HG02763 (cell line): ENCODE results near the gene BBS12.

Source experiments
- ATAC-seq: cut with Tn5 transposase; IDR thresholded peaks from one replicate; pipeline ENCODE4 v1.9.1; 2021; ENCODE audit warnings: mild to moderate bottlenecking, moderate library complexity; ENCODE audit not compliant: unreplicated experiment

BBS12 gene

DNA sequence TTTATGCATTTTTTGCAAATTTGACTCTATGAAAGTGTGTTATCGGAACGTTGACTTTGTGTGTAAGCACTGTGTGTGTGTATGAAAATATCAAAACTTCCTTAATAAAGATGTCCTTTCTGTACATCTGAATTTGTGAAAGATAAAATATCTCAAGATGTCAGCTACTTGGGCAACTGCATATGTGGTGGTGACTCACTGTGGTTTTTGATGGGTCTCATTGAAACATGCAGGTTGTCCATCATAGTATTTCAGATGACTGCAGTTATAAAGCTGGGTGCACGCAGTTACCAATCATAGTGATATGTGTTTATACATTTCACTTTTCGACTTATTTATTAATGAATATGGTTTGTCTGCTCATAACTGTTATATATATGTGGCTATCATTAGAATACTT lies 19.7 kb upstream of the BBS12 start:
- ATAC-seq, result no peak

DNA sequence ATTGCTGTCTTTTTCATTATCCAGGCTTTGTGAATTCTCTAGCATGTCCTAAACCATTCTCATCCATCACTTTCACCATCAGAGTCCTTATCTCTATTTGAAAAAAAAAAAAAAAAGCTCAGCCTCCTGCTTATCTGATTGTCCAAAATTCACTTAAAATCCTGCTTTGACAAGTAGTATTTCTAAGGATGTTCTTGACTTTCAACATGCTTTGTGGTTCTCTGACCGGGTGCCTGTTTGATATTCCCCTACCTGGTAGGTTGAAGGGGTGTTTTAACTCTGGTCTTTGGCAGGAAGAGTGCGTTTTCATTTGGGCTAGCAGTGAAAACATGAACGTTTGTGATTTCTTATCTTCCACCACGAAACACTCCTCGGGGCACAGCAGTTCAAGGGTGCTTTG lies 17.3 kb upstream of the BBS12 start:
- no peak for ATAC-seq

DNA sequence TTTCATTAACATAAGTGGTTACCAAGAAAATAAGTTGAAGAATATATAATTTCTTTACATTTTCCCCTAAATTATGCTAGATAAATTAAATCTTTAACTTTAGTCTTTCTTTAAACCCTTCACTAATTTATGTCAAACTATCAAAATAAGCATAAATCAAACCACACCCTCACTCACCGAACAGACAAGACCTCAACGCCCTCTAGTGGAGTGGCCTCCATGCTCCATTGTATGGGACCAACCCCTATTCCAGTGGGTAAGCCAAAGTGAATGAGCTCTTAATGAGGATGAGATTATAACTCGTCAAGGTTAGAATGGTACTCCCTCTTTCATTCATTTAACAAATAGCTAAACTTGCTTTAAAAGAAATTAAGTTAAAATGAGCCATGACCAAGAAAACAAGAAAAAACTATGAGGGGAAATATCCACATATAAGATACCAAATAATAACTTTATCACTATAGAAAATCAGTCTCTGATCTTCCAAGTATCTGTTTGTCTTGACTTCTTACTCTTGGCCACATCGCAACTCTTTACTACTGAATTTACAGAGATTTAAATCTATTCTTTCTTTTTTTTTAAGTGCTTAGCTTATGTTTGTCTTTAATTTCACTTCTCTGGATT lies 15.6 kb upstream of the BBS12 start:
- no peak for ATAC-seq

DNA sequence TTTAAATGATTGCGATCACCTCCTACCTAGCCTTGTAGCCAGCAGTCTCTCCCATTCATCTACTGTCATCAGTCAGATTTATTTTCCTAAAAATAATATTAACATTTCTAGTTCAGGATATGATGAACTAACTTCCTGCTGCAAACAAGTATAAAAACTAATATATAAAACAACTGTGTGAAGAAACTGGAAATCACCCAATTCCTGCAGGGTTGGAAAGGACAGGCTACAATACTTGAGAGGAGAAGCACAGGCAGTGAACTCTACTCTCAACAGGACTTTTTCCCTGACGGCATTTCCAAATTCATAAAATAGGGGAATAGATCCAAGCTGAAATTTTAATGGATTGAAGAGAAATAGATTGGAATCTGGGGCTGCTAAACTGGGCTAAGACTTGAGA lies 14.2 kb upstream of the BBS12 start:
- ATAC-seq, result no peak

DNA sequence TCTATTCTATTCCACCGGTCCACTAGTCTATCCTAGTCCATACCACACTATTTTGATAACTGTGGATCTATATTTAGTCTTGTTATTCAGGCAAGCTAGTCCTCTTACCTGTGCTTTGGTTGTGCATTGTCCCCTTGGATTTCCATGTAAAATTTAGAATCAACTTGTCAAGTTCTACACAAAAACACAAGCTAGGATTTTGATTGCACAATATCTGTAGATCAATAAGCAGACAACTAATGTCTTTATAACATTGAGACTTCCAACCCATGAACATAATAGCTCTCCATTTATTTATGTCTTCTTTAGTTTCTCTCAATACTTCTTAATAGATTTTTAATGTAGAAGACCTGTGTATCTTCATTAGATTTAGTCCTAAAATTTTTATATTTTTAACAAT lies 10.2 kb upstream of the BBS12 start:
- ATAC-seq, result no peak

DNA sequence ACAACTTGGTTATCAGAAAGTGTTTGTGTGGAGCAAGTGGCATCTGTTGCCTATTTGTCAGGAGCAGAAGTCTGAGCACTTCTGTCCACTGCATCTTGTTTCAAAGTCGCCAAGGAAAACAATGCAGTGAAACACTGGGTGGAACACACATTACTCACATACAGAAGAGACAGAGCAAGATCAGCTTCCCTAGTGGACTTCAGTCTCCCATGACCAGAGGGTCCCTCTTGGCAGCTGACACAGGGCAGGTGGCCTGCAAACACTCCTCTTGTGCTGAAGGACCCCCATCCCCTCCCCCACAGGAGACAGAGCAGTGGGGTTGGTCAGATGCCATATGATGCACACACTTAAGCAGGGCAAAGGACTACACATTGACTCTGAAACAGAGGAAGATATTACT lies 3.6 kb upstream of the BBS12 start:
- no peak for ATAC-seq

DNA sequence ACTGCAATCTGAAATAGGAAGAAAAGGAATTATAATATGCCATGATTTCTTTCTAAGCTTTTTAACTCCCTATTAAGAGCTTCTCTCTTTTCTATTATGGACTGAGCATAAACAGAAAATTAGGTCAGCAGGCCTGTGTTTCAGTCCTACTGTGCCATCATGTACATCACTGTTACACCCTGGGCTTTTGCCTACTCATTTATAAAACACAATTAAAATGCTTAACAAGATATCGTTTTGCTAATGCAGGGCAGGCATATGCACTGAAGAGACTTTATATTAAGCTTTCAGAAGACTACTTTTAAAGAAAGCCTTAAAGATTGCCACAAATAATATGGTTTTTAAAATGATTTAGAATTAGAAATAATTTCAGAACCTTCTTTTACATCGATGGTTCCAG lies 828 bp upstream of the BBS12 start:
- ATAC-seq, result no peak

DNA sequence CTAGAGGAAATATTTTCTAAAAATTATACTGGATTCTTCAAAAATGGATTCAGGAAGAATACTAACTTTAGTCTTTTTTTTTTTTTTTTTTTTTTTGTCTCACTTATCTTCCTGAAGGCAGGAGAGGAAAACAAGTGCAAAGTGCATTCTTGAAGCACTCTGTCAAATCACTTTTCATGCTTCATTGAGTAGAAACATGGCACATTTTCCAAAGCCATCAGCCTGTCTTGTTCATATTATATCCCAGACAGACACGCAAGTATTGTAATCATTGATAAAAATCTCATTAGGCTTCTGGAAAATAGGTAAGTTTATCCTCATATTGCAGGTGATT lies 1.2 kb downstream of the BBS12 start:
- ATAC-seq, result no peak

DNA sequence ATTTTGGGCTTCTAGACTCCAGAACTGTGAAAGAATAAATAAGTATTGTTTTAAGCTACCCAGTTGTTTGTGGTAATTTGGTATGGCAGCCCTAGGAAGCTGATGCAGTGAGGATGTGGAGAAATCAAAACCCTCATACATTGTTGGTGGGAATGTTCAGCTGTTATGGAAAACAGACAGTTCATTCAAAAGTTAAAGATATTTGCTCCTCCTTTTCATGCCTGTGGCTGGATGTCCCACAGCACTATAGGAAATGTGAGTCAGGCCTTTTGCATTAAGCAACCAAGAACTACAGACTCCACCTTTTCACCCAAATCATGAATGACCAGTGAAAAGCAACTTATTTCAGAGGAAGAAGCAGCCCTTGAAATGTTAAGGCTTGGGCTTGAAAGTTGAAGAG lies 6.7 kb downstream of the BBS12 start:
- no peak for ATAC-seq

DNA sequence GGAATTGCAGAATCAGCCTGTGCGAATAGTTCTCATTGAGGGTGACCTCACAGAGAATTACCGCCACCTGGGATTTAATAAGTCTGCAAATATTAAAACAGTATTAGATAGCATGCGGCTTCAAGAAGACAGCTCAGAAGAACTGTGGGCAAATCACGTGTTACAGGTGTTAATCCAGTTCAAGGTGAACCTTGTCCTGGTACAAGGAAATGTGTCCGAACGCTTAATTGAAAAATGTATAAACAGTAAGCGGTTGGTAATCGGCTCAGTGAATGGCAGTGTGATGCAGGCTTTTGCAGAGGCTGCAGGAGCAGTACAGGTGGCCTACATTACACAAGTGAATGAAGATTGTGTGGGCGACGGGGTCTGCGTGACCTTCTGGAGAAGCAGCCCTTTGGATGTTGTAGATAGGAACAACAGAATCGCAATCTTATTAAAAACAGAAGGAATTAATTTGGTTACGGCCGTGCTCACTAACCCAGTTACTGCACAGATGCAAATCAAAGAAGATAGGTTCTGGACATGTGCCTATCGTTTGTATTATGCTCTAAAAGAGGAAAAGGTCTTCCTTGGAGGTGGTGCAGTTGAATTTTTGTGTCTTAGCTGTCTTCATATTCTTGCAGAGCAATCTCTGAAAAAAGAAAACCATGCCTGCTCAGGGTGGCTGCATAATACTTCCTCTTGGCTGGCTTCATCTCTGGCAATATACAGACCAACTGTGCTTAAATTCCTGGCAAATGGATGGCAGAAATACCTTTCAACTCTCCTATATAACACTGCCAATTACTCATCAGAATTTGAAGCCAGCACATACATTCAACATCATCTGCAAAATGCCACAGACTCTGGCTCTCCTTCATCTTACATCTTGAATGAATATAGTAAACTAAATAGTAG lies 10.7 kb downstream of the BBS12 start:
- no peak for ATAC-seq

DNA sequence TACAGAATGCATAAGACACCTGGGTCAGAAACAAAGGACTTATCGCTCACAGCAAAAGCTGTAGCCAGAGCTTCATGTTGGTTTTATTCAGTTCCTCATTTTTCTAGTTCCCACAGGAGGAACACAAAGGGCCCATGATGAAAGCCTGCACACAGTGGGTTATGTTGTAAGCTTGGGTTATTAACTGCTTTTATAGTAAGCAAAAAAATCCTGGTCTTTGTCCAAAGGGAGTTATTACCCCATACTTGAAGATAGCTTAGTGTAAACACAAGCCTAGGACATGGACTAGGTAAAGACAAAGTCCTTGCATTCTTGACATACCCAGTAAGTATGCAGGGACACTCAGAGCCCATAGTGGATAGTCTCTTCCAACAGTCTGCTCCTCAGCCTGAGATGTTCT lies 11.7 kb downstream of the BBS12 start:
- no peak for ATAC-seq

DNA sequence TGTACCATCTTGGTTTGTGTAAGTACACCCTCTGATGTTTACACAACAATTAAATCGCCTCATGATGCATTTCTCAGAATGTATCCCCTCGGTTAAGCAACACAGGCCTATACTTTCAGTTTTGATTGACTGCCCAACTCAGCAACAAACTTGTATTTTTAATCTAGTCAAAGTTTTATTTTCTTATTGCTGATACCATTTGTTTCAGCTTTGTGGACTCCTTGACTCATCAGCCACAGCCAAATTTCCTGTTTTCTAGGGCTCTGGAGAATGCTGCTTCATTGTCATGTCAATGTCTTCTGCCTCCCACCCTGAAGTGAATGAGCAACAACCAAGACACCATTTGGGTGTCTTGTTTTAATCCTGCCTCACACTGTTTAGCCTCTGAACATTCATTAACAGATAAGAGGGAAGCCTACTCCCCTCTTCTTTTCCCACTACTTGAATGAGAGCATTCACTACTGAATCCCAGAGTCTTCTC lies 14.0 kb downstream of the BBS12 start:
- no peak for ATAC-seq

DNA sequence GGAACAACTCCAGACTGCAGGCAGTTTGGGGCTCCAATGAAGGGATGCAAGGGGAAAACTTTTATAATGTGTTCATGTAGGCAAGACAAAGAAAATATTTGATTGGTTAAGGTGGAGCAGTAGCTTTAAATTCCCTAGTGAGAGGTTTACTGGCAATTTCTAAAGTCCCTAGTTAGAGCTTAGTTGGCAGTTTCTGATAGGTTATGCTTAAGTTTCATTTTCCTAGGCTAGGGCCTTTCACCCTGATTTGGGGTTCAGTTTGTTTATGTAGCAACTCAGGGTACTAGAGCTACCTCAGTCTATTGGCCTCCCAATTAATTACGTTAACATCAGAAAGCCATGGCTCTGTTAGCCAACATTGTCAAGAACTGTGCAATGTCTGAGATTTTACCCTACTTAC lies 14.6 kb downstream of the BBS12 start:
- no peak for ATAC-seq

DNA sequence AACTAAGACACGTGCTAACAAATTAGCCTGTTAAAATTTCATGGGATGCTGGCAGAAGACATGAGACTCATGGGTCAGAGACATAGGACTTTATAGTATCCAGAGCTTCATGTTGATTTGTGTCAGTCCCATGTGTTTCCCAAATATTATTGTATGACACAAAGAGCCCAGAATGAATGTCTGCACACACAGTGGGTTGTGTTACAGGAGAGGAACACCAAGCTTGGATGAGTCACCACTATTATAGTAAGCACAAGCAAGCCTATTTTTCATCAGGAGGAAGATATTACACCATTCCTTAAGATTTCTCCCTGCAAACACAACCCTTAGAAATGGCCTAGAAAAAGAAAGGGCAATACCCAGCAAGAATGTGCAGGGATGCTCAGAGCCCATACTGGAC lies 15.4 kb downstream of the BBS12 start:
- no peak for ATAC-seq

DNA sequence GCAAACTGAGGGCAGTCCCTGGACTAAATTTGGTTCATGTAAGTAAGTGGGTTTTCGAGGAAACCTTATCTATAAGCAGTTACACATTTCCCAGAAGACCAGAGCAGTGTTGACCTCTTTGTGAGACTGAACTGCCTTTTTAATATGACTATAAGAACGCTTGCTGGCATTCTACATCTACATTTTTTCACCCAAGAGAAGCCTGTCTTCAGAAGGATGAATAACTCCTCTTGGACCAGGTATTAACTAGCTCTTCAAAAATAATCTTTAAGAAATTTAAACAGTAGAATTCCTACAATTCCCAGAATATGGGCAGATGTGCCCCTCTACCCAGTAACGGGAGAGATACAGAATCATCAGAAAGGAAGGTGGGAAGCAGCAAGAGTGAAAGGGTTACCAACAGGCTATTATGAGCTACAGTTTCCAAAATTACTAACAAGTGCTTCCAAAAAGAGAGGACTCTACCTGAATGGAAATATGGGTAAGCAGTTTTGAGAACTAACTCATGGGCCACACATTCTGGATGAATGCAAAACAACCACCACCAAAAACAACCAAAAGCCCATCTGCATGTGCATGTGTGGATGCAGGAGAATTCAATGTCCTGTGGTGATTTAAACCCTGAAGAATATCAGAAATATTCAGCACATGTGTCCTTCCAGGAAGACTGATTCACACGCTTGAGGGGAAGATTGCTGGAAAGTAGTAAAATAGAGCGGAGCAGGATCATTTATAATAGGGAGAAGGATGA lies 17.4 kb downstream of the BBS12 start:
- ATAC-seq, result no peak

DNA sequence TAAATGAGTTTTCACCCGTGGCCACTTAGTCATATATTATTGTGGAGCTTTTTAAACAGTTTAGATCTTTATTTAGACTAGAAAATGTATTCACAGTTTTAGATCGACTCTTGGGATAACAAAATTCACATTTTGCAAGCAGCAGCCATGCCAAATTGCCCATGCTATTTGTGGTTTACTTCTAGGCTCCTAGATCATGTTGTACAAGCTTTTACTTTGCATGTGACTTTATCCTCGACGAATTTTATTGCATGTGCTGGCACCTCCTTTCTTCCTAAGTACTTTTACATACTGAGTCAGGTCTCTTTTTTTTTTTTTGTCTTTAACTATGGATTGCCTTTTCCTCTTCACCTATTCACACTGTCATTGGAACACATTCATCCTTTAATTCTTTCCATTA lies 23.2 kb downstream of the BBS12 start:
- ATAC-seq, result no peak

DNA sequence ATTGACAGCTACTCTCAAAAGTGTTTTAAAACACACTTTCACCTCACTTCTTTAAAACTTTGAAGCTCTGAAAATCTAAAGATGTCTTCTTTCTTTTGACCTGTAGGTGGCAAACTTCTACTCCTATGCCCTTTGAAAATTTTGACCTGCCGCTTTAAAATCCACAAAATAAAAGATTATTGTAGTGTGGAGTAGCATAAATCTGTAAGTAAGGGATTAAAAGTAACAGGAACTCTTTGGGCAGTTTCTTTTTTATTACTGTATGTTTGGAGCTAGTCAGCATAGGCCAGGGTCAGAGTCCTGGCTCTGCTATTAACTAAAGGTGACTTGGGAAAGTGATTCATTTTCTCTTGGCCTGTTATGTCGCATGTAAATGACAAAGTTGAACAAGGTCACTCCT lies 25.5 kb downstream of the BBS12 start:
- ATAC-seq, result no peak

DNA sequence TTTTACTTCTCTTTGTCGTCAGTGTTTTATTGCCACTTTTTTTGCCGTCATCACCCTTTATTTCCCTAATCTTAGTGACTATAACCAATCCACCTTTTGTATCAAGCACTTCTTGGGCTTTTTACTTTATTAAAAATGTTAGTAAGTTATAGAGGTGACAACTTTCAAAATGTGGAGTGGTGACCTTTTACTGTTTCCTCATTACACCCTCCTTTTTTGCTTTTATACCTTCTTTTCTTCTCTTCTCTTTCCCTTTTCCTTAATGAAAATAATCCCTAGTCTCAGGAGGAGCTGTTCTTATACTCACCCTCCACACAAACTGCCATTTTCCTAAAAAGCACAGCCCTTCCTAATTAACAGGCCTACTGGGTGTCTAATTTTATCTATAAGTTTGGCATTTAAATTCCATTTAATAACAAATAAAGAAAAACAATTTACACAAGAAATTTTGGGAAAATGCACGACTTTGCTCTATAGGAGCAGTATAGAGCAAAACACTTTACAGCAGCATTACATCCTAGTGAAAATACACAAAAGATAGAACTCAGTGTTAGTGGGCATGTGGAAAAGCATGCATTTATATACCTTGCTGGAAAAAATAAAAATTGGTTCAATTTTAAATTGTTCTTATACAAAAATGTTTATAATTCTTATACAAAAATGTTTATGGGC lies 27.3 kb downstream of the BBS12 start:
- ATAC-seq, result no peak

DNA sequence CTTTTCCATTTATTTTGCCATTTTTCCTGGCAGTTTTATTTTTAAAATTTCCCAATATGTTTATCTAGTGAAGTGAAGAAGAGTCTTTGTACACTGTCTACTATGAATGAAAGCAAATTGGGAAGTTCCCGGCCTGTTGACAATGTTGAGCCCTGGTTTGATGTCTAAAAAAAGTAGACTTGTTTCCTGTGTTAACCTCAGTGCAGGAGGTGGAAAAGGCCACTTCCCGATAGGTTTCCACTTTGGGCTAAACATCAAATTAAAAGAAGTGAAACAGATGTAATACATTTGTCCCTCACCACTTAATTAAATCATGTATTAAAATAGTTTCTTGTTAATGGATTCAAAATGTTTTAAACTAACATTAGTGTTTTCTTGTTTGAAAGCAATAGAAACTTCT lies 30.0 kb downstream of the BBS12 start:
- ATAC-seq, result no peak

DNA sequence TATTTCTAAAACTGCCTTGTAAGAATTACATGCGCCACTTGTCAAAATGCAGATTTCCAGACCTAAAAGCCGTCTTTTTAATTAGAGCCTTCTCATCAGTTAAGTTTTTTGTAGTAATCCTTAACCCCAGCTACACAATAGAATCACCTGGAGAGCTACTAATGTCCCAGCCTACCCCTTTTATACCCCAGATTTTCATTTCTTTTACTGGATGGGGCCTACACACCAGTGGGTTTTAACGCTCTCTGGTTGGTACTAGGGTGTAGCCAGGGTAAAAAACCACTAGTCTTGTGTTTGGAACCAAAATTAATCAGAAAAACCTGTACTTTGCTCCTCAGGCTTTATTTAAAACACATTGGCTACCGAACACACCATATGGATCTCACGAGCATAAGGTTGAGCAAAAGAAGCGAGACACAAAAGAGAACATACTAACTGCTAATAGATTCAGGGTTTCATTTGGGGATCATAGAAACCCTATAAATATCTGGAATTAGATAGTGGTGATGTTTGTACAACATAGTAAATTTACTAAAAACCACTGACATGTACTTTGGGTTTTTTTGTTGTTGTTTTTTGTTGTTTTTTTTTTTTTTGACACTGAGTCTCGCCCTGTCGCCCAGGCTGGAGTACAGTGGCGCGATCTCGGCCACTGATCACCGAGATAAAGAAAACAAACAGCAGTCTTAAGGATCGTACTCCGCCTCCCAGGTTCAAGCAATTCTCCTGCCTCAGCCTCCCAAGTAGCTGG lies 30.6 kb downstream of the BBS12 start:
- no peak for ATAC-seq
